Fibroblast of upper back skin (primary cell): ENCODE results near the gene LENG9.

Source experiments
- DNase-seq: peaks from one replicate; pipeline ENCODE4 v3.0.0-alpha.2; 2013

The LENG9 gene

DNA sequence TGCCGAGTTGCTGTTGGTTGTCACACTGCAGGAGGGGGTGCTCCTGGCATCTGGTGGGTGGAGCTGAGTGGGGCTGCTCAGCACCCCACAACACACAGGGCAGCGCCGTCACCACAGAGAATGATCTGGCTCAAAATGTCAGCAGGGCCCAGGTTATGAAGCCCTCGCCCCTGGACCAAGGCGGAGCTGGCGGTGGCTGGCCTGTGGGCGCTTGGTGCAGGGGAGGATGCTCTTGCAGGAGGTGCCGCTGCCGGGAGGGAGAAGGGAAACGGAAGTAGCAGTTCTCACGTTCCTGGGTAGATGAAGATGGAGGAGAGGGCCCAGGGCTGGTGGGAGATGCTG lies 28.7 kb downstream of the LENG9 start:
- no peak for DNase-seq

GRCh38 chr19:54434112-54434872 lies 29.3 kb downstream of the LENG9 start:
- DNase-seq, result no peak

- no peak for DNase-seq
These were observed 29.9 kb downstream of the LENG9 start for GRCh38 chr19:54433697-54434096.

GRCh38 chr19:54432144-54432738 lies 31.3 kb downstream of the LENG9 start:
- DNase-seq, result no peak

- peak; percentile 39 for DNase-seq
These were observed 32.2 kb downstream of the LENG9 start for GRCh38 chr19:54431255-54431838.

- DNase-seq, result peak; percentile 12
These were observed 33.0 kb downstream of the LENG9 start for GRCh38 chr19:54430306-54431254.

GRCh38 chr19:54429545-54430227 lies 33.9 kb downstream of the LENG9 start:
- DNase-seq, result no peak

- no peak for DNase-seq
These were observed 34.4 kb downstream of the LENG9 start for GRCh38 chr19:54429176-54429495.

DNA sequence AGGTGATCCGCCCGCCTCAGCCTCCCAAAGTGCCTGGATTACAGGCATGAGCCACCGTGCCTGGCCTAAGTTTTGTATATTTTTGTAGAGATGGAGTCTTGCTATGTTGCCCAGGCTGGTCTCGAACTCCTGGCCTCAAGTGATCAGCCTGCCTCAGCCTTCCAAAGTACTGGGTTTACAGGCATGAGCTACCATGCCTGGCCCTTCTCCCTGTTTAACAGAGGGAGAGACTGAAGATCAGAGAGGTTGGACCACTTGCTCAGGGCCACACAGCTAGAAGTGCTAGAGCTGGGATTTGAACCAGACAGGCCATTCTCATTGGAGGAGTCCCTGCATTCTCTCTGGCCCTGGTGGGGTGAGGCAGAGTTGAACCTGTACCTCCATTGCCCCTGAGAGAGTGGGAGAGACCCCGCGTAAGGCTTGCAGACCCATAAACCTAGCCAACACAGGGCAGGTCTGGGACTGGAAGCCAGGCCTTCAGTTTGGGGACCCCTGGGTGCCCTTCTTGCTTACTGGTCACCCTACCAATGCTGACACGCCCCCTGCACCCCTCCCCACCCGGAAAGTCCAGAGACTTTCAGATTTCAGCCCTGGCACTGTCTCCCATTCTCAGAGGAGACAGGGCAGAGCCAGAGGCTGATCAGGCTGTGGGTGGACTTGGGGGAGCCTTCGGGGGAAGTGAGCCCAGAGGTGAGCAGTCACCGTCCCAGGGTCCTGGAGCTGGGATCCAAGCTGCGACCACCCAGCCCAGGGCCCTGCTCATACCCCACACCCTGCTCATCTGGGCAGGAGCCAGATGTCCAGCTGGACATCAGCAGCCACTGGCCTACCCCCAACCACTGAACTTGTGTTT lies 35.0 kb downstream of the LENG9 start:
- no peak for DNase-seq

- no peak for DNase-seq
These were observed 36.0 kb downstream of the LENG9 start for GRCh38 chr19:54427586-54427985.

DNA sequence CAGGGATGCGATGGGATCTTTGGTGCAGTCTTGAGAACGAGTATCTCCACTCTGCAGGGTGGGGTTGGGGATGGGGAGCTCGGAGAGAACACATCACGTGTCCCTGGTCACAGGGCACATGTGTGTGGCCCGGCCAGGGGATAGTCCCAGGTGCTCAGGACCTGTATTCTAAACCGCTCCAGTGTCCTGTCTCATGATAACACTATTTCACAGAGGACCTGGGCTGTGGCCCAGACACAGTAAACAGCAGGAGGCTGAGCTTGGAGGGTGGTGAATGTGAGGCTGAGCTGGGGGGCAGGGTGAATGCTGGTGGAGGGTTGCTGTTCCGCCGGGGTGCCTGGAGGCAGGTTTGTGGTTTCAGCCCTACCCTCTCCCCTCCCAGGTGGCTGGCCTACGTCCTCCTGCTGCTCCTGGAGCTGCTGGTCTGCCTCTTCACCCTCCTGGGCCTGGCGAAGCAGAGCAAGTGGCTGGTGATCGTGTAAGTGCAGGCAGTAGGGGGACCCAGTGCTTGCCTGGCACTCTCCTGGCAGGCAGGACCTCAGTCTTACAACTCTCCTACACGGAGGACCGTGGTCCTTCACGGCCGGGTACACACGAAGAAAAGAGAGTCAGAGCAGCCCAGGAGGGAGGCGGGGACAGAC lies 37.2 kb downstream of the LENG9 start:
- DNase-seq, result no peak

DNA sequence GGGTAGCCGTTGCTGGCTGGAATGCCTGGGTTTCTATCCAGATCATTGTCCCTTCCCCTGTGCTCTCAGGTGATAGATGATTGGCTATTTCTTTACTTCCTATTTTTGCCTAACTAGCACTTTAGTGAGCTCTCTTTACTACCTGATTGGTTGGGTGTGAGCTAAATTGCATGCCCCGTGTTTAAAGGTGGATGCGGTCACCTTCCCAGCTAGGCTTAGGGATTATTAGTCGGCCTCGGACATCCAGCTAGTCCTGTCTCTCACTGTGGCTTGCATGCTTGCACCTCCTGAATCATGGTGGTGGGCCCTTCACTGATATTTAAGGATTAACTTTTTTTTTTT lies 38.2 kb downstream of the LENG9 start:
- DNase-seq, result no peak

- DNase-seq, result no peak
These were observed 38.8 kb downstream of the LENG9 start for GRCh38 chr19:54424660-54425381.

- no peak for DNase-seq
These were observed 39.4 kb downstream of the LENG9 start for GRCh38 chr19:54424201-54424600.

GRCh38 chr19:54422136-54422535 lies 41.4 kb downstream of the LENG9 start:
- no peak for DNase-seq

DNA sequence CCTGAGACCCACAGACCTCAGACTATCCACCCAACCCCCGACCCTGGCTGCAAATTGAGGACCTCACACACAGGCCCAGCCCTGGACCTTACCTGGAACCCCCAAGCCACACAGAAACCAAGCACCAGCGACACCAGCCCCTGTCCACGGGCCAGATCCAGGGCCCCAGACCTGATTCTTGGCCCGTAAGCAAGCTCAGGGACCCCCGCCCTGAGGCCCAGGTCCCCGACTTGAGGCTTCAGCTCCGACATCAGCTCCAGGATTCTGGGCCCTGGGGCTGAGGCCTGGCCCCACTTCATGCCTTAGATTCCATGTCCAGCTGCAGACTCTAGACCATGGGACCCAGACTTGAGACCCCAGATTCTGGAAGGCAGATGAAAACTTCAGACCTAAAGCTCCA lies 42.1 kb downstream of the LENG9 start:
- DNase-seq, result no peak

GRCh38 chr19:54421169-54421516 lies 42.4 kb downstream of the LENG9 start:
- no peak for DNase-seq

- DNase-seq, result no peak
These were observed 43.0 kb downstream of the LENG9 start for GRCh38 chr19:54420383-54421168.

- no peak for DNase-seq
These were observed 43.6 kb downstream of the LENG9 start for GRCh38 chr19:54420068-54420382.
